Parathyroid adenoma (tissue), 2 donors: ENCODE data around the gene PIGK.
"Not testable (repeated sequence)": the region's sequence is repeated elsewhere in the genome, so short reads cannot be mapped to it uniquely, and the experiment has no call there.

Source experiments
- H2AFZ ChIP-seq: fragments of 300-600 bp; sonication (generic); one replicate; pipeline ENCODE4 v1.7.0; 2017; ENCODE audit warnings: antibody characterized with exemption, mild to moderate bottlenecking
- H3K27ac ChIP-seq: fragments of 300-600 bp; sonication (generic); one replicate; pipeline ENCODE4 v1.7.0; 2017
- H3K27me3 ChIP-seq: fragments of 300-600 bp; sonication (generic); one replicate; pipeline ENCODE4 v1.7.0; 2017; ENCODE audit warnings: low read length; ENCODE audit not compliant: control insufficient read depth, insufficient read depth
- H3K36me3 ChIP-seq: fragments of 300-600 bp; sonication (generic); one replicate; pipeline ENCODE4 v1.7.0; 2017; ENCODE audit warnings: low read length; ENCODE audit not compliant: control insufficient read depth, insufficient read depth
- H3K4me1 ChIP-seq: fragments of 300-600 bp; sonication (generic); one replicate; pipeline ENCODE4 v1.7.0; 2017; ENCODE audit warnings: control low read depth
- H3K4me2 ChIP-seq: fragments of 300-600 bp; sonication (generic); one replicate; pipeline ENCODE4 v1.7.0; 2017; ENCODE audit warnings: low read length
- H3K4me3 ChIP-seq: fragments of 300-600 bp; sonication (generic); one replicate; pipeline ENCODE4 v1.7.0; 2017; ENCODE audit warnings: low read depth, low read length
- H3K79me2 ChIP-seq: fragments of 300-600 bp; sonication (generic); one replicate; pipeline ENCODE4 v1.7.0; 2017; ENCODE audit warnings: control low read depth
- H3K9ac ChIP-seq: fragments of 300-600 bp; sonication (generic); one replicate; pipeline ENCODE4 v1.7.0; 2017; ENCODE audit warnings: mild to moderate bottlenecking
- H3K9me3 ChIP-seq: fragments of 300-600 bp; sonication (generic); one replicate; pipeline ENCODE4 v1.7.0; 2017; ENCODE audit warnings: low read length; ENCODE audit not compliant: control insufficient read depth
- CTCF ChIP-seq: fragments of 300-600 bp; sonication (generic); IDR thresholded peaks from one replicate; pipeline ENCODE4 v1.7.0; 2017; ENCODE audit warnings: antibody characterized with exemption, mild to moderate bottlenecking
- donor health status: primary hyperparathyroidism.

The PIGK gene

GRCh38 chr1:77164434-77164944 lies 54.7 kb downstream of the PIGK start:
- Histone ChIP-seq H3K4me3 (no peak overlapping the region), H3K9ac (no peak overlapping the region), H3K9me3 (no peaks in the 10 kb centered on the region), H3K4me1 (no peaks in the 10 kb centered on the region), H3K4me2 (no peak overlapping the region), H3K27ac (no peak overlapping the region), H3K79me2 (no peaks in the 10 kb centered on the region), H3K27me3 (no peaks in the 10 kb centered on the region), H2AFZ (no peak overlapping the region), H3K36me3 (no peaks in the 10 kb centered on the region)
- TF ChIP-seq CTCF = no peak

GRCh38 chr1:77159706-77160105 lies 59.5 kb downstream of the PIGK start:
- not testable (repeated sequence) for H3K79me2 ChIP-seq, H3K9me3 ChIP-seq, H3K4me1 ChIP-seq, H3K4me3 ChIP-seq, H3K4me2 ChIP-seq, H3K36me3 ChIP-seq, H2AFZ ChIP-seq, H3K27ac ChIP-seq, H3K9ac ChIP-seq, H3K27me3 ChIP-seq

- Histone ChIP-seq H3K9me3 (no peaks in the 10 kb centered on the region), H3K9ac (no peak overlapping the region), H3K4me2 (no peak overlapping the region), H3K27me3 (no peaks in the 10 kb centered on the region), H3K27ac (no peak overlapping the region), H3K4me1 (no peaks in the 10 kb centered on the region), H2AFZ (no peak overlapping the region), H3K36me3 (peaks cover 5% of the 10 kb centered on the region), H3K4me3 (no peak overlapping the region), H3K79me2 (no peaks in the 10 kb centered on the region)
- no peak for TF ChIP-seq CTCF
Measured at GRCh38 chr1:77156214-77156613, 63.0 kb downstream of the PIGK start.

- H3K9me3 ChIP-seq = no peaks in the 10 kb centered on the region
- no peak overlapping the region for H3K27ac ChIP-seq
- H3K27me3 ChIP-seq = no peaks in the 10 kb centered on the region
- no peaks in the 10 kb centered on the region for H3K4me1 ChIP-seq
- H2AFZ ChIP-seq = no peak overlapping the region
- H3K79me2 ChIP-seq = no peaks in the 10 kb centered on the region
- no peak overlapping the region for H3K9ac ChIP-seq
- no peak overlapping the region for H3K4me3 ChIP-seq
- H3K4me2 ChIP-seq = no peak overlapping the region
- no peak for TF ChIP-seq CTCF
- H3K36me3 ChIP-seq = no peaks in the 10 kb centered on the region
Measured at GRCh38 chr1:77146270-77146669, 73.0 kb downstream of the PIGK start.

GRCh38 chr1:77143529-77144121 lies 75.6 kb downstream of the PIGK start:
- Histone ChIP-seq H2AFZ (no peak overlapping the region), H3K36me3 (no peaks in the 10 kb centered on the region), H3K4me1 (no peaks in the 10 kb centered on the region), H3K9me3 (no peaks in the 10 kb centered on the region), H3K9ac (no peak overlapping the region), H3K4me2 (no peak overlapping the region), H3K79me2 (no peaks in the 10 kb centered on the region), H3K27me3 (no peaks in the 10 kb centered on the region), H3K27ac (no peak overlapping the region), H3K4me3 (no peak overlapping the region)
- TF ChIP-seq CTCF = no peak
